GM12875 (cell line): ENCODE results near the gene CACNA1D.

Source experiments
- H3K4me3 ChIP-seq: one replicate; pipeline ENCODE4 v1.5.1; 2011; ENCODE audit warnings: low read depth, low read length, control low read depth
- TF ChIP-seq, protein P1 (sequence below): IDR thresholded peaks from 2 replicates; pipeline ENCODE4 v1.5.1; 2011; ENCODE audit warnings: low read depth, mild to moderate bottlenecking, control low read depth, inconsistent platforms, low read length, moderate library complexity, borderline replicate concordance; ENCODE audit not compliant: insufficient read depth

CACNA1D gene

GRCh38 chr3:53775834-53776251, 281.4 kb downstream of the CACNA1D start:
- TF ChIP-seq, protein P1, sequence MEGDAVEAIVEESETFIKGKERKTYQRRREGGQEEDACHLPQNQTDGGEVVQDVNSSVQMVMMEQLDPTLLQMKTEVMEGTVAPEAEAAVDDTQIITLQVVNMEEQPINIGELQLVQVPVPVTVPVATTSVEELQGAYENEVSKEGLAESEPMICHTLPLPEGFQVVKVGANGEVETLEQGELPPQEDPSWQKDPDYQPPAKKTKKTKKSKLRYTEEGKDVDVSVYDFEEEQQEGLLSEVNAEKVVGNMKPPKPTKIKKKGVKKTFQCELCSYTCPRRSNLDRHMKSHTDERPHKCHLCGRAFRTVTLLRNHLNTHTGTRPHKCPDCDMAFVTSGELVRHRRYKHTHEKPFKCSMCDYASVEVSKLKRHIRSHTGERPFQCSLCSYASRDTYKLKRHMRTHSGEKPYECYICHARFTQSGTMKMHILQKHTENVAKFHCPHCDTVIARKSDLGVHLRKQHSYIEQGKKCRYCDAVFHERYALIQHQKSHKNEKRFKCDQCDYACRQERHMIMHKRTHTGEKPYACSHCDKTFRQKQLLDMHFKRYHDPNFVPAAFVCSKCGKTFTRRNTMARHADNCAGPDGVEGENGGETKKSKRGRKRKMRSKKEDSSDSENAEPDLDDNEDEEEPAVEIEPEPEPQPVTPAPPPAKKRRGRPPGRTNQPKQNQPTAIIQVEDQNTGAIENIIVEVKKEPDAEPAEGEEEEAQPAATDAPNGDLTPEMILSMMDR, result no peak
- H3K4me3 ChIP-seq, result no peak overlapping the region

DNA sequence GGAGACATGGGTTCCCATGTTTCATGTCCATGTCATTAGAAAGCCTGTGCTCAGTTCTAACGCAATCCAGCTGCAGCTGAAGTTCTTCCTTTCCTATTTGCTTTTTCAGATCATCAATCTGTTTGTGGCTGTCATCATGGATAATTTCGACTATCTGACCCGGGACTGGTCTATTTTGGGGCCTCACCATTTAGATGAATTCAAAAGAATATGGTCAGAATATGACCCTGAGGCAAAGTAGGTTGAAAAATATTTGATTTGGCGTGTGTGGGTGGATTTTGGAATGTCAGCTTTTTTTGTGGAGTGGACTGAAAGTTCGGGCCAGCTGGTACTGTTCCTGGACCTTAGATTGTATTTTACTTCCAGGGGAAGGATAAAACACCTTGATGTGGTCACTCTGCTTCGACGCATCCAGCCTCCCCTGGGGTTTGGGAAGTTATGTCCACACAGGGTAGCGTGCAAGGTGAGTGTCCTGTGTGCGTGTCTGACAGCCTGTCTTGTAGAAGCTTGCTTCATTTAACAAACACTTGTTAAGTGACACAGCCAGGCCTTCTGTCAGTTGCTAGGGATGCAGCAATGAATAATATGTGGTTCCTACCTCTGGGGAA, 282.2 kb downstream of the CACNA1D start:
- no peak overlapping the region for H3K4me3 ChIP-seq
- TF ChIP-seq, protein P1, result no peak

GRCh38 chr3:53777468-53777867, 283.1 kb downstream of the CACNA1D start:
- TF ChIP-seq, protein P1, result no peak
- H3K4me3 ChIP-seq, result no peak overlapping the region

DNA sequence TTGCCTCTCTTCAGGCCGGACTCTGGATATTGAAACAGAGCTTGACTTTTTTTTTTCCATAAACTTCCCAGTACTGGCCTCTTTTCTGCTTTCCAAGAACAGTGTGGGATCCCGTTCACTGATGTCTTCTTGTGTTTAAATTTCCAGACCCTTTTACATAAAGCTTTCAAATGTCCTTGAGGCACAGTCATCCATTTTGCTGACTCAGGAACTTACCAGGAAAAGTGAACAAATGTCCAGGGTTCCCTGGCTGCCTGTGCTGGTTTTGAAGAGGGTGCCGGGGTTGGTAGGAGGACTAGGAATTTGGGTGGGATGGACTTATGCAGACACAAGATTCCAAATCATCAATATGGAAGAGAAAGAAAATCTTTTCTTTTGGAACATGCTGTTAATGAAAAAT, 283.7 kb downstream of the CACNA1D start:
- H3K4me3 ChIP-seq, result no peak overlapping the region
- TF ChIP-seq, protein P1, result no peak

DNA sequence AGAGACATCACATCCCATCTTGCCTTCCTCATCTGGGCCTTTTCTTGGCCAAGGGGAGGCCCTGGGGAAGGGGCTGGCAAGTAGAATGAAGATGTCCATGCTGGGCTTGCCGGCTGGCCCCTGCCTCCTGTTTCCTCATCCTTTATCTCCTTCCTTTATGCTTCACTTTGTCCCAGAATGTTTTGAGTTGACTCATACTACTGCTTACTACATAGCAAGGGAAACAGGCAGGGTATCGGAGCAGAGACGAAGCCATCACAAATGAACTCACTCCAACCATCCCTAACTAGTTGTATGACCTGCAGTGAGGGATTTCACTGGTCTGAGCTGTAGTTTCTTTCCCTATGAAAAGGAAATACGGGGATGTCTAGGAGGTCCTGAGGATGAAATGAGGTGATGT, 285.8 kb downstream of the CACNA1D start:
- TF ChIP-seq, protein P1, result no peak
- no peak overlapping the region for H3K4me3 ChIP-seq

DNA sequence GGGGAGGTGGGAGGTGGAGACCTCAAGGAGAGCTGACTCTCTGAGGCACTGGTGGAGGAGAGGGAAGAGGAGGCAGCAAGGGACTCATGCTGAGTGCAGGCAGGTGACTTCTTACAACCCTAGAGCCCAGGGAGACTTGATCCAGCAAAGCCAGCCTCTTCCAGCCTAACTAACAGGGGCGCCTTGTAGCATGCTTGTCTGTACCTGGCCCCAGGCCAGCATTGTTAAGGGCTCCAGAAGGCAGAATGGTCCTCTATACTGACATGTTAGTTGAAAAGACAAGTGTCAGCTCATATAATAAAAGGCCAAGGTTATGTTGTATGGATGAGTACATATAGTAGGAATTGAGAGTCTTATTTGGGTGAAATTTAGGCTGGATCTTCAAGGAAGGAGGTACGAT, 286.4 kb downstream of the CACNA1D start:
- H3K4me3 ChIP-seq, result no peak overlapping the region
- TF ChIP-seq, protein P1, result no peak

GRCh38 chr3:53787016-53787415, 292.6 kb downstream of the CACNA1D start:
- H3K4me3 ChIP-seq, result no peak overlapping the region
- TF ChIP-seq, protein P1, result no peak
